SK-N-SH treated with all-trans-retinoic acid at 6 μM for 48 hours (cell line): ENCODE data around the gene GABBR2.

Source experiments
- ATAC-seq: fragments of 200-7000 bp; cut with Tn5 transposase; 3 replicates; pipeline ENCODE4 v1.9.1; 2020; ENCODE audit warnings: mild to moderate bottlenecking, moderate library complexity
- BACH2 ChIP-seq: fragments of 250-450 bp; sonication (Bioruptor Pico); IDR thresholded peaks from 2 replicates; pipeline ENCODE4 v1.9.0; 2021; ENCODE audit warnings: mild to moderate bottlenecking, borderline replicate concordance
- CSDC2 ChIP-seq: fragments of 250-450 bp; sonication (Bioruptor Pico); IDR thresholded peaks from 2 replicates; pipeline ENCODE4 v1.5.0; 2020; ENCODE audit warnings: mild to moderate bottlenecking, moderate library complexity
- ESRRG ChIP-seq: fragments of 250-450 bp; sonication (Bioruptor Pico); IDR thresholded peaks from 2 replicates; pipeline ENCODE4 v1.6.1; 2021; ENCODE audit warnings: mild to moderate bottlenecking
- GLIS3 ChIP-seq: fragments of 250-450 bp; sonication (Bioruptor Pico); IDR thresholded peaks from 2 replicates; pipeline ENCODE4 v1.5.0; 2020; ENCODE audit warnings: mild to moderate bottlenecking, moderate library complexity
- ISL1 ChIP-seq: fragments of 250-450 bp; sonication (Bioruptor Pico); IDR thresholded peaks from 2 replicates; pipeline ENCODE4 v2.1.2; 2022; ENCODE audit warnings: mild to moderate bottlenecking, moderate library complexity
- OSR1 ChIP-seq: fragments of 250-450 bp; sonication (Bioruptor Pico); IDR thresholded peaks from 2 replicates; pipeline ENCODE4 v1.8.0; 2022; ENCODE audit warnings: moderate library complexity, mild to moderate bottlenecking, inconsistent platforms
- PPARA ChIP-seq: fragments of 250-450 bp; sonication (Bioruptor Pico); IDR thresholded peaks from 2 replicates; pipeline ENCODE4 v1.5.0; 2020; ENCODE audit warnings: mild to moderate bottlenecking, borderline replicate concordance
- SNAI2 ChIP-seq: fragments of 250-450 bp; sonication (Bioruptor Pico); IDR thresholded peaks from 2 replicates; pipeline ENCODE4 v1.5.0; 2020; ENCODE audit warnings: mild to moderate bottlenecking, moderate library complexity
- TCF4 ChIP-seq: fragments of 250-450 bp; sonication (Bioruptor Pico); IDR thresholded peaks from 2 replicates; pipeline ENCODE4 v1.8.0; 2021; ENCODE audit warnings: mild to moderate bottlenecking, moderate library complexity, borderline replicate concordance
- TOX ChIP-seq: fragments of 250-450 bp; sonication (Bioruptor Pico); IDR thresholded peaks from 2 replicates; pipeline ENCODE4 v1.8.0; 2021; ENCODE audit warnings: mild to moderate bottlenecking, moderate library complexity, borderline replicate concordance
- ZC3H10 ChIP-seq: fragments of 250-450 bp; sonication (Bioruptor Pico); IDR thresholded peaks from 2 replicates; pipeline ENCODE4 v1.5.1; 2021; ENCODE audit warnings: mild to moderate bottlenecking, moderate library complexity
- ZFP3 ChIP-seq: fragments of 250-450 bp; sonication (Bioruptor Pico); IDR thresholded peaks from 2 replicates; pipeline ENCODE4 v1.5.0; 2020; ENCODE audit warnings: mild to moderate bottlenecking, moderate library complexity
- ZFP30 ChIP-seq: fragments of 450-650 bp; formaldehyde crosslinking; IDR thresholded peaks from 2 replicates; pipeline ENCODE4 v1.5.0; 2022; ENCODE audit warnings: mild to moderate bottlenecking, moderate library complexity
- ZNF565 ChIP-seq: fragments of 450-650 bp; formaldehyde crosslinking; conservative IDR thresholded peaks from 2 replicates; pipeline ENCODE4 v1.5.0; 2020; ENCODE audit warnings: low read depth, mild to moderate bottlenecking, moderate library complexity
- ZNF70 ChIP-seq: fragments of 450-650 bp; formaldehyde crosslinking; IDR thresholded peaks from 2 replicates; pipeline ENCODE4 v1.5.0; 2020; ENCODE audit warnings: mild to moderate bottlenecking, moderate library complexity
- TF ChIP-seq, protein P1 (sequence below): fragments of 250-450 bp; sonication (Bioruptor Pico); IDR thresholded peaks from 2 replicates; pipeline ENCODE4 v1.8.0; 2020; ENCODE audit warnings: mild to moderate bottlenecking, moderate library complexity, borderline replicate concordance
- TF ChIP-seq, protein P2 (sequence below): fragments of 250-450 bp; sonication (Bioruptor Pico); IDR thresholded peaks from 2 replicates; pipeline ENCODE4 v1.5.0; 2020; ENCODE audit warnings: mild to moderate bottlenecking, moderate library complexity
- TF ChIP-seq, protein P3 (sequence below): fragments of 250-450 bp; sonication (Bioruptor Pico); IDR thresholded peaks from 2 replicates; pipeline ENCODE4 v1.5.1; 2020; ENCODE audit warnings: low read depth, mild to moderate bottlenecking, moderate library complexity
- TF ChIP-seq, protein P4 (sequence below): fragments of 250-450 bp; sonication (Bioruptor Pico); IDR thresholded peaks from 2 replicates; pipeline ENCODE4 v1.8.0; 2021; ENCODE audit warnings: low read depth, mild to moderate bottlenecking, moderate library complexity, borderline replicate concordance

GABBR2 gene

DNA sequence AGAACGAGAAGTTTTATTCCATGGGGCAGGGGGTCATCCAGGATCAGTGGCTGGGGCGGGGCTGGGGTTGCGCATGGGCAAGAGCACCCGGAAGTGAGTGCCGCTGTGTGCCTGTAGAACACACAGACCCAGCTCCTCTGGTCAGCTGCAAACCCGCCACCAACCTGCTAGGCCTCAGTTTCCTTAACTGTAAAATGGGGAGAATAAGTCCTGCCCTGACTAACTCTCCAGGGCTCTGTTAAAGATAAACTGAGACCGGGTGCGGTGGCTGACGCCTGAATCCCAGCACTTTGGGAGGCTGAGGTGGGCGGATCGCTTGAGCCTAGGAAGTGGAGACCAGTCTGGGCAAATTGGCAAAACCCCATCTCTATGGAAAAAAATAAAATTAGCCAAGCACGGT, 152.2 kb downstream of the GABBR2 start:
- ATAC-seq, result no peak
- TF ChIP-seq, protein P1, sequence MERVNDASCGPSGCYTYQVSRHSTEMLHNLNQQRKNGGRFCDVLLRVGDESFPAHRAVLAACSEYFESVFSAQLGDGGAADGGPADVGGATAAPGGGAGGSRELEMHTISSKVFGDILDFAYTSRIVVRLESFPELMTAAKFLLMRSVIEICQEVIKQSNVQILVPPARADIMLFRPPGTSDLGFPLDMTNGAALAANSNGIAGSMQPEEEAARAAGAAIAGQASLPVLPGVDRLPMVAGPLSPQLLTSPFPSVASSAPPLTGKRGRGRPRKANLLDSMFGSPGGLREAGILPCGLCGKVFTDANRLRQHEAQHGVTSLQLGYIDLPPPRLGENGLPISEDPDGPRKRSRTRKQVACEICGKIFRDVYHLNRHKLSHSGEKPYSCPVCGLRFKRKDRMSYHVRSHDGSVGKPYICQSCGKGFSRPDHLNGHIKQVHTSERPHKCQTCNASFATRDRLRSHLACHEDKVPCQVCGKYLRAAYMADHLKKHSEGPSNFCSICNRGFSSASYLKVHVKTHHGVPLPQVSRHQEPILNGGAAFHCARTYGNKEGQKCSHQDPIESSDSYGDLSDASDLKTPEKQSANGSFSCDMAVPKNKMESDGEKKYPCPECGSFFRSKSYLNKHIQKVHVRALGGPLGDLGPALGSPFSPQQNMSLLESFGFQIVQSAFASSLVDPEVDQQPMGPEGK (CRISPR knock-in tag), result no peak
- TF ChIP-seq CSDC2 (CRISPR knock-in tag), result no peak
- TF ChIP-seq, protein P2, sequence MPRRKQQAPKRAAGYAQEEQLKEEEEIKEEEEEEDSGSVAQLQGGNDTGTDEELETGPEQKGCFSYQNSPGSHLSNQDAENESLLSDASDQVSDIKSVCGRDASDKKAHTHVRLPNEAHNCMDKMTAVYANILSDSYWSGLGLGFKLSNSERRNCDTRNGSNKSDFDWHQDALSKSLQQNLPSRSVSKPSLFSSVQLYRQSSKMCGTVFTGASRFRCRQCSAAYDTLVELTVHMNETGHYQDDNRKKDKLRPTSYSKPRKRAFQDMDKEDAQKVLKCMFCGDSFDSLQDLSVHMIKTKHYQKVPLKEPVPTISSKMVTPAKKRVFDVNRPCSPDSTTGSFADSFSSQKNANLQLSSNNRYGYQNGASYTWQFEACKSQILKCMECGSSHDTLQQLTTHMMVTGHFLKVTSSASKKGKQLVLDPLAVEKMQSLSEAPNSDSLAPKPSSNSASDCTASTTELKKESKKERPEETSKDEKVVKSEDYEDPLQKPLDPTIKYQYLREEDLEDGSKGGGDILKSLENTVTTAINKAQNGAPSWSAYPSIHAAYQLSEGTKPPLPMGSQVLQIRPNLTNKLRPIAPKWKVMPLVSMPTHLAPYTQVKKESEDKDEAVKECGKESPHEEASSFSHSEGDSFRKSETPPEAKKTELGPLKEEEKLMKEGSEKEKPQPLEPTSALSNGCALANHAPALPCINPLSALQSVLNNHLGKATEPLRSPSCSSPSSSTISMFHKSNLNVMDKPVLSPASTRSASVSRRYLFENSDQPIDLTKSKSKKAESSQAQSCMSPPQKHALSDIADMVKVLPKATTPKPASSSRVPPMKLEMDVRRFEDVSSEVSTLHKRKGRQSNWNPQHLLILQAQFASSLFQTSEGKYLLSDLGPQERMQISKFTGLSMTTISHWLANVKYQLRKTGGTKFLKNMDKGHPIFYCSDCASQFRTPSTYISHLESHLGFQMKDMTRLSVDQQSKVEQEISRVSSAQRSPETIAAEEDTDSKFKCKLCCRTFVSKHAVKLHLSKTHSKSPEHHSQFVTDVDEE (CRISPR knock-in tag), result no peak
- TF ChIP-seq, protein P3, sequence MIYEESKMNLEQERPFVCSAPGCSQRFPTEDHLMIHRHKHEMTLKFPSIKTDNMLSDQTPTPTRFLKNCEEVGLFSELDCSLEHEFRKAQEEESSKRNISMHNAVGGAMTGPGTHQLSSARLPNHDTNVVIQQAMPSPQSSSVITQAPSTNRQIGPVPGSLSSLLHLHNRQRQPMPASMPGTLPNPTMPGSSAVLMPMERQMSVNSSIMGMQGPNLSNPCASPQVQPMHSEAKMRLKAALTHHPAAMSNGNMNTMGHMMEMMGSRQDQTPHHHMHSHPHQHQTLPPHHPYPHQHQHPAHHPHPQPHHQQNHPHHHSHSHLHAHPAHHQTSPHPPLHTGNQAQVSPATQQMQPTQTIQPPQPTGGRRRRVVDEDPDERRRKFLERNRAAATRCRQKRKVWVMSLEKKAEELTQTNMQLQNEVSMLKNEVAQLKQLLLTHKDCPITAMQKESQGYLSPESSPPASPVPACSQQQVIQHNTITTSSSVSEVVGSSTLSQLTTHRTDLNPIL (CRISPR knock-in tag), result no peak

DNA sequence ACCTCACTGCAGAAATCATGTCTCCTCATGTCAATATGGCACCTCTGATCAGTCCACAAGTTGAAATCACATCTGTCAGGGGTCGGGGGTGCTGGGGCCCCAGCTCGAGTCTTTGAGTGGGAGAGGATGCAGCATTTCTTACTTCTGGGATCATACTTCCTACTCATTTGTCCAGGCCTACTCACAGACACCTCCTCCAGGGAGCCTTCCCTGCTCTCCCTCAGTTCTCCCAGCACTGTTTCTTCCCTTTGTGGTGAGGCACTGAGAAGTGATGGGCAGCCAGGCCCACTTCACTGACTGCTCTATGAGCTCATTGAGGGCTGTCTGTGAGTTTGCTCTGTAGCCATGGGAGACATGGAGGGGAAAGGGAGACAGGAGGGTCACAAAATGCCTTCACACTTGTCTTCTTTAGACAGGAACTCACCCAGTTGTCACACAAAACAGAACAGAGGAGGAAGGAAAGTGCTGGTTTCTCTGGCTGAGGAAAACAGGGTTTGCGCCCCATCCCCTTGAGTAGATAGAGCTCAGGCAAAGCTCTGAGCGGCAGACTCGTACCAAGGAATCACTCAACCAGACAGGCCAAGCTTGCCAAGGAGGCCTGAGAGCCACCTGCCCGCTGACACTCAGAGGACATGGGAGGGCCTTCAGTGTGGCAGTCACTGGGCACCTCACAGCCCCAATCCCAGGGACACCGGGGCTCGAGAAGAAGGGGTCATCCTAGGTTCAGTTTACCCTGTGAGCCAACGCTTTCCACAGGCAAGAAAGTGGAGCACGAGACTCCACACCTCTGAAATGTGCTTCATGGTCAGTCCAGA, 152.9 kb downstream of the GABBR2 start:
- no peak for ATAC-seq
- TF ChIP-seq OSR1 (CRISPR knock-in tag) (no peak), ZFP3 (CRISPR knock-in tag) (no peak), TOX (CRISPR knock-in tag) (no peak), ESRRG (no peak), SNAI2 (CRISPR knock-in tag) (no peak), ZFP30 (CRISPR knock-in tag) (no peak), GLIS3 (CRISPR knock-in tag) (no peak), BACH2 (CRISPR knock-in tag) (no peak), ZNF70 (CRISPR knock-in tag) (no peak)
- TF ChIP-seq, all 23 proteins: peak for 0

DNA sequence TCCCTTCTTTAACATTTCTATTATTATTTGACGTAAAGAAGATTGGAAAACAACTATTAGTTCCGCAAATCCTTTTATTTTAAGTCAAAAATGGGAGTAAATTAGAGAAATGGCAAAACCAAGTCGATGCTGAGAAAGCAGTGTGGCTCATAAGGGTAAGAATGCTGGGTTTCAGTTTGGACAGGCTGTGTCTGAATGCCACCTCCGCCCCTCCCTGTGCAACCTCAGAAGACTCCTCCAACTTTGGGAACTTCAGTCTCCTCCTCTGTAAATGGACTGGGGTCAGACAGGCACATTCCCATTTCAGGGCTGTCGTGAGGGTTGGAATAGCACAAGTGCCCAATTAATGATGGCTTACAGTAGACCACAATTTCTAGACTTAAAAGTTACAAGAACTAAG, 154.0 kb downstream of the GABBR2 start:
- TF ChIP-seq GLIS3 (CRISPR knock-in tag), result no peak
- TF ChIP-seq ZC3H10 (CRISPR knock-in tag), result no peak
- TF ChIP-seq PPARA (CRISPR knock-in tag), result no peak
- no peak for TF ChIP-seq ISL1 (CRISPR knock-in tag)
- TF ChIP-seq ZNF70 (CRISPR knock-in tag), result no peak
- TF ChIP-seq, protein P2 (CRISPR knock-in tag), result no peak
- TF ChIP-seq ESRRG, result no peak
- TF ChIP-seq TOX (CRISPR knock-in tag), result no peak
- no peak for TF ChIP-seq OSR1 (CRISPR knock-in tag)
- TF ChIP-seq, protein P4, sequence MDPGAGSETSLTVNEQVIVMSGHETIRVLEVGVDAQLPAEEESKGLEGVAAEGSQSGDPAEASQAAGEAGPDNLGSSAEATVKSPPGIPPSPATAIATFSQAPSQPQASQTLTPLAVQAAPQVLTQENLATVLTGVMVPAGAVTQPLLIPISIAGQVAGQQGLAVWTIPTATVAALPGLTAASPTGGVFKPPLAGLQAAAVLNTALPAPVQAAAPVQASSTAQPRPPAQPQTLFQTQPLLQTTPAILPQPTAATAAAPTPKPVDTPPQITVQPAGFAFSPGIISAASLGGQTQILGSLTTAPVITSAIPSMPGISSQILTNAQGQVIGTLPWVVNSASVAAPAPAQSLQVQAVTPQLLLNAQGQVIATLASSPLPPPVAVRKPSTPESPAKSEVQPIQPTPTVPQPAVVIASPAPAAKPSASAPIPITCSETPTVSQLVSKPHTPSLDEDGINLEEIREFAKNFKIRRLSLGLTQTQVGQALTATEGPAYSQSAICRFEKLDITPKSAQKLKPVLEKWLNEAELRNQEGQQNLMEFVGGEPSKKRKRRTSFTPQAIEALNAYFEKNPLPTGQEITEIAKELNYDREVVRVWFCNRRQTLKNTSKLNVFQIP (CRISPR knock-in tag), result no peak
- no peak for TF ChIP-seq SNAI2 (CRISPR knock-in tag)
- TF ChIP-seq TCF4, result no peak
- no peak for TF ChIP-seq ZNF565
- ATAC-seq, result no peak
